Endometrial microvascular endothelial cells (primary cell): ENCODE data around the gene PPP1R9B. TPM values are rescaled to one million over a fixed set of nuclear protein-coding genes. Genes with fewer than 3 reads are reported as not detected.

ENCODE experiments used
- in situ Hi-C: cut with HindIII; loops from 2 replicates; pipeline ENCODE4 v1.10.0; 2017; ENCODE audit warnings: low sequenced_read_pairs, low pct_unique_long_range_greater_than_20kb; ENCODE audit errors: inconsistent ontology term
- total RNA-seq: library from RNA; depleted of rRNA; stranded (reverse); fragments of >200 nt; gene quantifications from one replicate; pipeline ENCODE4 v1.2.3, GENCODE V29; 2015; ENCODE audit errors: inconsistent ontology term

PPP1R9B gene
- total RNA-seq, 1 donor from 2014 or later: 28.3 TPM

- in situ Hi-C loops: no loop called here
These were observed 17.3 kb downstream of the PPP1R9B start for GRCh38 chr17:50133028-50133768.

DNA sequence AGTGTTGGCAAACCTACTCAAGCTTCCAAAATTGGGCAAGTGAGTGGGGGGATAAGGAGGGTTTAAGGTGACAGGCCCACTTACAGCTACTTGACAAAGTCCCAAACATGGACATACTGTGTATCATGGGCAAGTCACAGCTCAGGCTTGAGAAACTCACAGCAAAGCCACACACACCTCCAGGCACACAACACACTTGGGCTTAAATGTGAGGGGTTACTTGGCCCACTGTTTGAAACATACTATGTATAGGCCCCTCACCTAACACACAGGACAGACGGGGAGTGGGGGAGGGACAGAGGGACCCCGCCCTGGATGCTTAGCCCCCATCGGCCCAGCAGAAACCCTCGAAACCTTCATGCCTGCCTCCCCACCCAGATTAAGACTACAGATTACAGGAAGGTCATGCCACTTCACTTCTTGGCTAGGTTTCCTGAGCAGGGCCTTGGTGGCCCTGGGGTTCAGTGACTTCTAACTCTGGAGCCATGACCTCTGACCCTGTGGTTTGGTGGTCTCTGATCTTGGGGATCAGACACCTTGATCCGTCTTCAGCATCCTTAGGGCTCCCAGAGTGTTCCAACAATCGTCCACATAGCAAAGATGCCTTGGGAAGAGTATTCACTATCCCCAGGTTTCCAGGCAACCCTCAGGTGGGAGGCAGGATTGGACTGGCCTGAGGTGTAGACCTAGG is 18.2 kb downstream of the PPP1R9B start:
- in situ Hi-C loops: no loop called here

DNA sequence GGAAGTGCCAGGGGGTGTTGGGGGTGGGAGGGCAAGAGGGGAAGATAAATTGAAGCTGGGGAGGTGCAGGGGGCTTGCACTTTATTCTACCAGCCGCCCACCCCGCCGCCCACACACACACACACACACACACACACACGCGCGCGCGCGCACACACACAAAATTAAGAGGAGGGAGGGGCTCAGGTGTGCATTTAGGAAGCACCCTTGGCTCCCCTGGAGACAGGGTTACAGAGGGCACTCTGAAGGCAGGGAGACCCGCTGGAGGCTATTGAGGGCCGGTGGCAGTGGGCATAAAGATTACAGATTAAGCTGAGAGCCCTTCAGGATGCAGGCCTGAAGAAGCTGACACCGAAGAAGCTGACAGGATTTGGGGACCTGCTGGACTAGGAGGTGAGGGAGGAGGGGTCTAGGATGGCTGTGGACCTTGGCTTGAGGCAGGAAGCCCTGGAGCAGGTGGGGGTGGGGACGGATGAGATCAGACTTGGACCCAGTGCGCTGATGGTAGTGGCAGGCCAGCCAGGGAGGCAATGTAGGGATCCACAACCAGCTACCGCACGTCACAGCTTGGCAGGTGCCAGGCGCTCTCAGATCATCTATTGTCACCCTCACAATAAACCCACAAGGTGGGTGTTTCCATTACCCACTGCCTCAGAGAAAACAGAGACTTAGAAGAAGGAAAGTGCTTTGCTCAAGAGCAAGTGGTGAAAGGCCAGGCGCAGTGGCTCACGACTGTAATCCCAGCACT is 19.7 kb downstream of the PPP1R9B start:
- in situ Hi-C loops: no loop called here

GRCh38 chr17:50129728-50130558 is 20.5 kb downstream of the PPP1R9B start, which contains the start of gene SAMD14:
TSS of gene SAMD14 (minus strand) at chr17:50130160. CDS start at chr17:50124959, 5,201 bp downstream.
- in situ Hi-C loops: no loop called here

GRCh38 chr17:50129353-50129727 is 21.1 kb downstream of the PPP1R9B start:
- in situ Hi-C loops: no loop called here

GRCh38 chr17:50128441-50129352 is 21.8 kb downstream of the PPP1R9B start:
- in situ Hi-C loops: no loop called here

GRCh38 chr17:50127697-50128361 is 22.6 kb downstream of the PPP1R9B start:
- in situ Hi-C loops: no loop called here

DNA sequence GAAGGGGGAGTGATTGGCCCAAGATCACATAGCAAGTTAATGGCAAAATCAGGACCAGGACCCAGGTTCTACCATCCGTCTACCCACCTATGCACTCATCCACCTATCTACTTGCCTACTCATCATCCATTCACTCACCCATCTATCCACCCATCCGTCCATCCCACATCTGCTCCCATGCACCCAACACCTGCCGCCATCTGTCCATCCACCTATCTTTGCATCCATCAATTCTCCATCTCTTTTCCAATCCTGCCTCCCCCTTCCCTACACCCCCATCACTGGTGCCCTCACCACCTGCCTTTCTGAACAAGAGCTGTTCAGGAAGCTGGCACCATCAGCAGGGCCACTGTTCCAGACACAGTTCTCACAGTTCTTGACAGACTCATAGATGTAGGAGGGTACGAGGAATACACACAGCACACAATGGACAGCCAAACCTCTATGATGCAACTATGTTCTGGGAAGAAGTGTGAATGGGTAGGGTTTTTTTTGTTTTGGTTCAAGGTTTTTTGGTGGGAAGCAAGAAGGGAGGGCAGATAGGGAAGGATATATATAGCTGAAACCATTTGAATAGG is 25.0 kb downstream of the PPP1R9B start:
- in situ Hi-C loops: no loop called here

DNA sequence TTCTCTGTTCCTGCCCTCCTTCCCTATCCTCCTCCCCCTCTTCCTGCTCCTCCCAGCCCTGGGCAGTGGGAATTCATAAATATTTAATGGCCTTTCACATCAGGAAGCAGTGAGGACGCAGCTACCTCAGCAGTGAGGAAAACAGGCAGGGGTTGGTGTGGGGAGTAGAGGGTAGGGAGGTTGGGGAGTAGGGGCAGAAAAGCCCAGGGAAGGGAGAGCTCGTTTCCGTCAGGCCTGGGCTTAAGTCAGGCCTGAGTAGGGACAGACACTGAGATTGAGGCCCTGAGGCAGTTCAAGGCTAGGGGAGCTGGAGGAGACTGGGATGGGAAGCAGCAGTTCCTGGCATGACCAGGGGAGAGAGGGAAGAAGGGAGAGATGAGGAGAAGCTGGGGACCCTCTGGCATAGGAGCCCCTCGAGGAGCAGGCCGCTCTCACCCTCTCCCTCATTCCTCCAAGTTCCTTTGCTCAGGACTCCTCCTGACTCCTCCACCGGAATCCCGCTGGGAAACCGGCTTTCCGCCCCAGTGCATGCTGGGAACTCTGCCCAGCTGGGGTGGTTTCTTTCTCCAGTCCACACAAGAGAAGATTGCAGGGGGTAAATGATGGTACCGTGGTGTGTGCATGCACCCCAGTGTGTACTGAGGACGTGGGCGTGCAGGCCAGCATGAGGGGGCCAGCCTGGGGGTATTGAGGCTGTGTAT is 26.7 kb downstream of the PPP1R9B start:
- in situ Hi-C loops: no loop called here

DNA sequence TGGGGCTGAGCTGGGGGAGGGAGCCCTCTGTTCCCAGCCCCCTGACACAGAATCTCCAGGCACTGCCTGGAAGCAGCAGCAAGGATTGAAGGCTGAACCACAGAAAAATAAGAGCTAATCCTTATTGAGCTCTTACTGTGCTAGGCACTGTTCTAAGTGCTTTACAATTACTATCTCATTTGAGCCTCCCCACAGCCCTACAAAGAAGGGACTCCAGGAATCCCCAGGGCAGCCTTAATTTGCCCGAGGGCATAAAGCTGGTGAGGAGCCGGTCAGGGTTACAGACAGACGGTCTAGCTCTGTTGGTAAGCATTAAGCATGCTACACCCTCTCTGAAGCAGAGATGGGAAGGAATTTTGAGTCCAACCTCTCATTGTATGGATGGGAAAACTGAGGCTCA is 27.5 kb downstream of the PPP1R9B start:
- in situ Hi-C loops: no loop called here

GRCh38 chr17:50120475-50121253 is 29.8 kb downstream of the PPP1R9B start:
- in situ Hi-C loops: no loop called here

DNA sequence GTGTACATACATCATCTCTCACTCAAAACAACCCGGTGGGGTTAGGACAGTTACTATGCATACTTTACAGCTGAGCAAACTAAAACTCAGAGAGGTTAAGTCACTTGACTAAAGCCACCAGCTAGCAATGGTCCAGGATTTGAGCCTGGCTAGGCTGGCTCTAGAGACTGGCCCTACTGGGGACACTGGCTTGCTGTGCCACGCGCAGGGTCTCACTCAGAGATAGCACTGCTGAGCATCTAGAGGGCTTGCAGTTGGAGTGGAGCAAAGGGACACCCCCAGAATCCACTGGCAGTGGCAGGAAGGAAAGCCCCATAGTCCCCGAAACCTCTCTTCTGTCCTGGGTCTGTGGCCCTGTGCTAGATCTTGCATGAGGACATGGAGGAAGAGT is 31.7 kb downstream of the PPP1R9B start:
- in situ Hi-C loops: no loop called here

DNA sequence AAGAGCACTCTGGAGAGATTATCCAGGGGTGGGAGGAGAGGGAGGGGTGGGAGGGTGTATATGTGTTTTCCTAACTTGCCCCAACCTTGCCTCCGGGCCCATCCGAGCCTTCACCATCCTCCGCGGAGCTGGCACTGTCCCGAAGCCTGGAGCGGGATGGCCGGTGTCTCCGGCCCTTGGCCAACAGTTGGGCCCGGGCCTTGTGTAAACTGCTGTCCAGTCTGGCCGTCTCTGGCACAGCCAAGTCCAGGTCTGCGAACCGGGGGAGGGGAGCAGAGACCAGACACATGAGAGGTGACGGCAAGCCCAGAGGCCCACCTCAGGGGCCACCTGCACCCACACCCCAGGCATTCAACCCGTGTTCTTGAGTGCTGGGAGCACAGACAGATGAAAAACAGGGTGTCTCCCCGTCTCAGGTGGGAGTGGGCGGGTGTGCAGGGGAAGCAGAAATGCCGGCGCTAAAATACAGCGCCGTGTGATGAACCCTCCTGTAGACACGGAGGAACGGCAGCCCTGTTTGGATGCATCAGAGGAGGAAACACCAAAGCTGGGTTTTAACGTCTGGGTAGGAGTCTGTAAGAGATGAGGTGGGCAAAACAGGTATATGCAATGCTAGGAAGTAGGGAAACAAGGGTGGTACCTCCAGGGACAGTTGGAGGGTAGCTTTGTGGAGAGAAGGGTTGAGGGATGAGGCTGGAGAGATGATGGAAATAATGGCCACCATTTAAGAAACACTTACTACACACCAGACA is 32.2 kb downstream of the PPP1R9B start:
- in situ Hi-C loops: no loop called here

DNA sequence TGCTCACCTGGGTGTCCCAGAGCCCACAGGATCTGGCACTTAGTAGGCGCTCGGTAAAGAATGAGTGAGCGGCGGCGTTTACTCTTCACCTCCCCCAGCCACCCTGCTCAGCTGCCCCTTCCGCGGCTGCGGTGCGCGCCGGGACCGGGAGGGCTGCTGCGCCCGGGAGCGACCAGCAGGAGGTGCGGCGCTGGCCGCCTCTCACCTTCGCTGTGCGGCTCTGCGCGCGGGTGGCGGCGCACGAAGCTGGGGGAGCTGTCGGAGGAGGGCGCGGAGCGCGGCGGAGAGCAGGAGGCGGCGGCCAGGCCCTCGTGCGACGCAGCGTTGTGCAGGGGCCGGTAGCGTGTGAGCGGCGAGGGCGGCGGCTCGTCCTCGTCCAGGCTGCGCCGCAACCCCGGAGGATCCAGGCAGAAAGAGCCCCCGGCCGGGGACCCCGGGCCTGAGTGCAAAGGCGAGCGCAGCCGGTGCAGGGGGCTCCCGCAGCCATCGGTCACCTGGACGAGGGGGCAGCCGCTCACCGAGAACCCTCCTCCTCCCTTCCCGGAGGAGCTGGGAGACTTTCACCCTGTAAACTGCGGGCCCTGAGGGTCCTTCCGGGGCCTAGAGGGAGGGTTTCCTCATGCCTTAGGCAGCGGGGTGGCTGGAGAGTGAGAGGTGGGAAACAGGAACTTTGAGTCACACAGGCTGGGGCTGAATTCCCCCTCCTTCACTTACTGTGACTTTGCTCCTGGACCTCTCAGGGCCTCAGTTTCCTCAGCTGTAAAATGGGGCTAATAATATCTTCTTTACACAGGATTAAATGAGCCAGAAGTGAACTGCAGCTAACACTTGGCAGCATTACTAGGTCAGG is 33.0 kb downstream of the PPP1R9B start:
- in situ Hi-C loops: no loop called here
